Measurements from ENCODE around the gene TLE3.

TLE3 gene

GRCh38 chr15:70026991-70027390 is 70.7 kb downstream of the TLE3 start:
- DNase-seq = no peak

- DNase-seq = no peak
These were observed 72.1 kb downstream of the TLE3 start for GRCh38 chr15:70025413-70026296.

DNA sequence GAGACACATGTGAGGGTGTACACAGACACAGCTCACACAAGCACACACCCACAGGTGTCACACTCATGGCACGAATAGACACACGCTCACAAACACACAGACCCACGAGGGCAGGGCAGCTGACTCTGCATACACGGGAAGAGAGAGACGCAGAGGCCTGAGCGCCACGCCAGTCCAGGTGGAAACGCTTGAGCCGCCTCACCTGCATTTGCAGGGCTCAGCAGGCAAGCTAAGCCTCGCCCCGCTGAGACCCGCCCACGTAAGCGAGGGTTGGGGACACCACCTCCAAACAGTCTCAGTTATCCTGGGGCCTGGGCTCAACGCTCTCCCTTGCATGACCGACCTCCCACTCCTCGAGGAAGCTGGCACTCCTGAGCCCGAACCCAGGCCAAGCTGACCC is 73.2 kb downstream of the TLE3 start:
- DNase-seq = no peak

GRCh38 chr15:70023769-70024491 is 73.8 kb downstream of the TLE3 start:
- no peak for DNase-seq

DNA sequence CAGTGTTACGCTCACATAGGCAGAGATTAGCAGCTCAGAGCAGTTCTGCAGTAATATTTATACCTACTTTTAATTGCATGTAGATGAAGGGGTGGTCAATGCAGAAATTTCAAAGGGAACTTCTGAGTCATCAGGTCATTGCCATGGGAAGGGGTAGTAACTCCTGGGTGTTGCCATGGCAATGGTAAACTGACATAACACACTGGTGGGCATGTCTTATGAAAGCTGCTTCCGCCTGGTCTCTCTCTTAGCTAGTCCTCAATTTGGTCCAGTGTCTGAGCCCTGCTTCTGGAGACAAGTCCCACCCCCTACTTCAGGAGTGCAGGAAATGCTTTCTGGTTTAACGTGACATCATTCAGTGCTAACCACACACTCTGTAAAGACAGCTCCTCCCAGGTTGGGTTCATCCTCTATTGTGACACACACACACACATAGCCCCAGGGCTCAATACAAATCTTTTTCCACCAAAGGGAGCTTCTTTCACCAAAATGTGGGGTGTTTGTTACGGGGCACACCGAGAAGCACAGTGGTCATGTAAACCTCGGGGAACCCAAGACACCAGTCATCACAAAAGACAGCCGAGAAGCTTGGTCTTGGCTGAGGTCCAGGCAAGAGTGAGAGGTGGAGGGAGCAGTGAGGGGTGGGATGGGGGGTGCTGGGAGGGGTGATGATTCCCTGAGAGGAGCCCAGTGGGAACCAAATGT is 74.5 kb downstream of the TLE3 start:
- peak; percentile 57 for DNase-seq

- DNase-seq = no peak
These were observed 77.5 kb downstream of the TLE3 start for GRCh38 chr15:70020229-70020628.

DNA sequence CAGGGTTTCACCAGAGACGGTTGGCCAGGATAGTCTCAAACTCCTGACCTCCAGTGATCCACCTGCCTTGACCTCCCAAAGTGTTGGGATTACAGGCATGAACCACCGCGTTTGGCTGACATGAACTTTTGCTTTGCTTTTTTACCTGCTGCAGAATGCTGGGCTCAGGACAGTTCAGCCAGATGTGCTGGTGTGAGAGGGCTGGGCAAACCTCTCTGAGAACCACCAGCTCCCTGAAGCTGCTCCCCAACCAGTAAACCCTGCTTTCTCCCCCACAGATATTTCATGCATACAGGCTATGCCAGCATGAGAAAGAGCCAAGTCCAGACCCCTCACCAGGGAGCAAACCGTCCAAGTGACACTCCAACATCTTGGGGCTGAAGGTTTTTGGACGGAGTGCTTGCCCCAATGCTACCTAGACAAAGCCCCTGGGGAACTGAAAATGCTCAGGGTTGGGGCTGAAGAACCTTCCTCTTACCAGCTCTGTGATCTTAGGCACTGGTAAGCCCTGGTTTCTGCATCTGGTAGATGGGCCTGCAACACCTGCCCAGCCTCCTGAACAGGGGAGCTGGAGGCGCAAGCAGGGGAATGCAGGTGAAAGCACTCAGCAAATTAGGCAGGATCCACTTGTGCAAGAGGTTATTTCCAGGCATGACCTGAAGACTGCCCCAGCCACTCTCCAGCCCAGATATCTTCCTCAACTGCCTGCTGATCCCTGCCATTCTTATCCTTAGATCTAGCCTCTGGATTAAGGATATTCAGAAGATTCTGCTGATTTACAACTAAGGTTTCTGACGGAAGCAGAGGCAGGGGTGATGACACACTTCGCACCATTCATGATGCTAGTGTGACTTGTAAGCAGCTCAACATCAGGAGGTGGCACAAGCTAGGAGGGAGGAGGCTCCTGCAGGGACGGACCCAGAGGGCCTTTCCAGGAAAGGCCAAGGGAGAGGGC is 78.8 kb downstream of the TLE3 start:
- DNase-seq = no peak

DNA sequence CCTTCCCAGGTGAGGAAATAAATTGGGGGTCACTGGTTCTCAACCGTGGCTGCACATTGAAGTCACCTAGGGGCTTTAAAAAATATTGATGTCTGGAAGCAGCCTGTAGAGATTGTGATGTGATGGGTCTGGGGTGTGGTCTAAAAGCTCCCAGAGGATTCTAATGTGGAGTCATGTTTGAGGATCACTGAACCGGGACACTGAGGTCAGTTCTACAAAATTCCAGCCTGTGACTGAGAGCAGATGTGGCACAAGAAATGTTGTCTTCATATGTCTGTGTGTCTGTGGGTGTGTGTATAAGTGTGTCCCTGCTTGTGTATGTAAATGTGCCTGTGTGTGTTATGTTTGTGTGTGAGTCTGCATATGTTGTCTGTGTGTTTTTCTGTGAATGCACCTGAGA is 79.9 kb downstream of the TLE3 start:
- no peak for DNase-seq

DNA sequence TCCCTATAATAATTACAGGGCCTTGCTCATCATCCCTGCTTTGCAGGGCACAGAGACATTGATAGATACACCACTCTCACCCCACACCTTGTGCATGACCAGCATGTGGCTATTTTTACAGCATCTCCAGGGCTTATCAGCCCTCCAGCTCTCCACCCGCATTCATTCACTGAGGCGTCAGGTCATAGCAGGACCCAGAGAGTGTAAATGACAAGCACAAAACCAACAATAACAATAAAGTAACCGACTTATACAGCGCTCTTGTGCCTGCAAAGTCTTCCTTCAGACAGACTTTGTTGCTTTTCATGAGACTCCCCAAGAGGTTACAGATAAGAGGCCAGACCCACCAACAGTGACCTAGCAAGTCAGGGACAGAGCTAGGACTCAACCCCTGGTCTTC is 80.7 kb downstream of the TLE3 start:
- no peak for DNase-seq

- DNase-seq = no peak
These were observed 81.2 kb downstream of the TLE3 start for GRCh38 chr15:70016511-70016994.

GRCh38 chr15:70014860-70015490 is 82.7 kb downstream of the TLE3 start:
- DNase-seq = no peak

DNA sequence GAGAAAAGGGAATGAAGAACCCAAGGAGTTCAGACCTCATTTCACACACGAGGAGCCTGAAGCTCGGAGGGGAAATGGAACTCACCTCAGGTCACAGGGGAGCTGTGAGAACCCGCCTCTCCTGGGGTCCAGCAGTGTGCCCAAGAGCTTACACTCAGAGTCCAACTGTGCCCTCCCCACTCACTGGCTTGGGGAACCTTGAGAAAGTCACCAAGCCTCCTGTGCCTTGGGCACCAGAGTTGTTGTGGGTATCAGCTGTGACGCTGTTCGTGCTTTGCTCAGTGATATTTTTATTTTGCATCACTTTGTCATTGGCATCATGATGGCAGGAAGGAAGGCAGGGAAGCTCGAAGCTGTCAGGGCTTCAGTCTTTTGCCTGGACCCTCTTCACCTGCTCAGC is 83.4 kb downstream of the TLE3 start:
- DNase-seq = no peak

GRCh38 chr15:70013656-70014313 is 83.9 kb downstream of the TLE3 start:
- DNase-seq = no peak

DNA sequence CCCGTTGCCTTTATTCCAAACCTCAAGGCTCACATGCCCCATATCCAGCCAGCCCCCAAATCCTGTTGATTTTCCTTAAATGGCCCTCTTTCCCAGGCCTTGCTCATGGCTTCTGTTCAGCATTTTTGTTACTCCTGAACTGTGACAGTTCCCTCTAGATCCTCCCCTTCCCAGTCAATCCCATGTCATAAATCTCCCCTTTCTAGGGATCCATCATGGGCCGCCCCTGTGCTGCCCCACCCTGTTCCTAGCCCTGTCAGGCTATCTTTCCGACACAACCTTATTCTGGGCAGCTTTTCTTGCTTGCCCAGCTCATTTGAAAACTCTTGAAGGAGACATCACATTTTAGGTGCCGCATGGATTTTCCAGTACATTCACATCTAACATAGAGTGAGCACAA is 84.8 kb downstream of the TLE3 start:
- no peak for DNase-seq

GRCh38 chr15:70008697-70009290 is 88.9 kb downstream of the TLE3 start:
- DNase-seq = no peak

- no peak for DNase-seq
These were observed 91.2 kb downstream of the TLE3 start for GRCh38 chr15:70006259-70007147.

- DNase-seq = no peak
These were observed 92.9 kb downstream of the TLE3 start for GRCh38 chr15:70004826-70005225.

GRCh38 chr15:70002897-70003296 is 94.8 kb downstream of the TLE3 start:
- DNase-seq = no peak

GRCh38 chr15:70001859-70002258 is 95.9 kb downstream of the TLE3 start:
- no peak for DNase-seq

Measured in CD4-positive, alpha-beta T cell treated with Interleukin-17A for 4 hours (primary cell).